Colonic mucosa (tissue), 4 donors: ENCODE data around the gene RALGAPA2. TPM values are rescaled to one million over a fixed set of nuclear protein-coding genes. Genes with fewer than 3 reads are reported as not detected.

Experiments used
- DNase-seq: peaks from one replicate; pipeline ENCODE4 v3.0.0-alpha.2; 2020
- H3K27ac ChIP-seq: fragments of 200-600 bp; one replicate; pipeline ENCODE4 v1.8.0; 2021
- H3K27me3 ChIP-seq: fragments of 200-600 bp; one replicate; pipeline ENCODE4 v1.8.0; 2021
- H3K36me3 ChIP-seq: fragments of 200-600 bp; one replicate; pipeline ENCODE4 v1.8.0; 2021
- H3K4me1 ChIP-seq: fragments of 200-600 bp; one replicate; pipeline ENCODE4 v1.8.0; 2021; ENCODE audit warnings: mild to moderate bottlenecking
- H3K4me3 ChIP-seq: fragments of 200-600 bp; one replicate; pipeline ENCODE4 v1.8.0; 2021
- H3K9ac ChIP-seq, 2 donors: one replicate each; pipeline ENCODE4 v1.7.0; 2013; ENCODE audit warnings: control low read depth in 2 of 2, low read depth in 2 of 2, low read length in 2 of 2
- H3K9me3 ChIP-seq: fragments of 200-600 bp; one replicate; pipeline ENCODE4 v1.8.0; 2021
- intact Hi-C: fragments of 100-400 bp; cut with DNase I; formaldehyde crosslinking; loops from one replicate; pipeline ENCODE4 v1.14.1; 2022
- total RNA-seq, 2 donors: library from RNA; stranded (reverse); fragmentation: NEBNext Ultra II Directional in 1 of 2; extraction: Animal tissue kit (Norgen Biotek cat#: 25700) in 1 of 2; gene quantifications; one replicate each; pipeline ENCODE4 v1.2.1, GENCODE V29; 2021
- TF ChIP-seq, protein P1 (sequence below): fragments of 200-600 bp; IDR thresholded peaks from one replicate; pipeline ENCODE4 v1.8.0; 2022; ENCODE audit warnings: antibody characterized with exemption, mild to moderate bottlenecking
- donor health status: healthy.
- donor health status: DM: no; HTN: no; CAD: no.
- donor health status: DM: no; HTN: no; CAD: no.

Gene RALGAPA2
- total RNA-seq, 2 donors from 2014 or later = 64.5 to 66.1 TPM

DNA sequence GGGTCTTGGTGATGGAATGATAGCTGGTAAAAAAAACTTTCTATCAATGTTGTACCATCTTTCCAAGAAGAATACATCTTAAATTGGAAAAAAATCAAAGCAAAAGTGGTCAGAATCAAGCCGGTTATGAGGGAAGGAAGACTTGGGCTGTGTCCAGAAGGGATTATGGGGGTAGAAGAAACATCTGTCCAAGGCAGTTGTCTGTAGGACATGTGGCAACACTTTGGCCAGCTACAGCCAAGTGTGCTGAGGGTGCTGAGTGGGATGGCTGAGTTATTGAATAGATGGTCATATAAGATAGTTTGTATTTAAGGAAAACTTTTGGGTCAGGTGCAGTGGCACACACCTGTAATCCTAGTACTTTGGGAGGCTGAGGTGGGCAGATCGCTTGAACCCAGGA, 306.1 kb downstream of the RALGAPA2 start:
- H3K4me1 ChIP-seq = no peaks in the 10 kb centered on the region
- no peaks in the 10 kb centered on the region for H3K27me3 ChIP-seq
- intact Hi-C loops = no loop called here
- no peak overlapping the region for H3K4me3 ChIP-seq
- H3K36me3 ChIP-seq = no peaks in the 10 kb centered on the region
- TF ChIP-seq, protein P1, sequence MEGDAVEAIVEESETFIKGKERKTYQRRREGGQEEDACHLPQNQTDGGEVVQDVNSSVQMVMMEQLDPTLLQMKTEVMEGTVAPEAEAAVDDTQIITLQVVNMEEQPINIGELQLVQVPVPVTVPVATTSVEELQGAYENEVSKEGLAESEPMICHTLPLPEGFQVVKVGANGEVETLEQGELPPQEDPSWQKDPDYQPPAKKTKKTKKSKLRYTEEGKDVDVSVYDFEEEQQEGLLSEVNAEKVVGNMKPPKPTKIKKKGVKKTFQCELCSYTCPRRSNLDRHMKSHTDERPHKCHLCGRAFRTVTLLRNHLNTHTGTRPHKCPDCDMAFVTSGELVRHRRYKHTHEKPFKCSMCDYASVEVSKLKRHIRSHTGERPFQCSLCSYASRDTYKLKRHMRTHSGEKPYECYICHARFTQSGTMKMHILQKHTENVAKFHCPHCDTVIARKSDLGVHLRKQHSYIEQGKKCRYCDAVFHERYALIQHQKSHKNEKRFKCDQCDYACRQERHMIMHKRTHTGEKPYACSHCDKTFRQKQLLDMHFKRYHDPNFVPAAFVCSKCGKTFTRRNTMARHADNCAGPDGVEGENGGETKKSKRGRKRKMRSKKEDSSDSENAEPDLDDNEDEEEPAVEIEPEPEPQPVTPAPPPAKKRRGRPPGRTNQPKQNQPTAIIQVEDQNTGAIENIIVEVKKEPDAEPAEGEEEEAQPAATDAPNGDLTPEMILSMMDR = no peak
- H3K27ac ChIP-seq = no peak overlapping the region
- H3K9me3 ChIP-seq = no peaks in the 10 kb centered on the region
- no peak overlapping the region for H3K9ac ChIP-seq
- DNase-seq = no peak

DNA sequence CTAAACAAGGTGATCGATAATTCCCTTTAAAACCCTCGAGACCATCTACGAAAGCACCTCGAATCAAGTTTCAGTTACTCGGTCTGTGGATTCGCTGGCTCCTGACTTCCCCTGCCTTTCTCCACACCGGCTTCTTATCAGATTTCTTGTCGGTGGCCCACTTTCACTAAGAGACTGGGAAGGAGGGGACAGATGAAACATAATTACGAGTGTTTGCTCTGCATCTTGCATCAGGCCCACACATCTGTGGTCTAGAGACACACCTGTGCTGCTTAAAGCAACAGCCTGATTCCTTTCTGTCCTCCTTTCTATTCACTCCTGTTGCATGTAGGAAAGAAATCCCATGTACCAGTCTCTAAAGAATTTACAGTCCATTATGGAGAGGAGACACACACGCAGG, 306.8 kb downstream of the RALGAPA2 start:
- no peak for DNase-seq
- H3K27me3 ChIP-seq = no peaks in the 10 kb centered on the region
- TF ChIP-seq, protein P1 = no peak

DNA sequence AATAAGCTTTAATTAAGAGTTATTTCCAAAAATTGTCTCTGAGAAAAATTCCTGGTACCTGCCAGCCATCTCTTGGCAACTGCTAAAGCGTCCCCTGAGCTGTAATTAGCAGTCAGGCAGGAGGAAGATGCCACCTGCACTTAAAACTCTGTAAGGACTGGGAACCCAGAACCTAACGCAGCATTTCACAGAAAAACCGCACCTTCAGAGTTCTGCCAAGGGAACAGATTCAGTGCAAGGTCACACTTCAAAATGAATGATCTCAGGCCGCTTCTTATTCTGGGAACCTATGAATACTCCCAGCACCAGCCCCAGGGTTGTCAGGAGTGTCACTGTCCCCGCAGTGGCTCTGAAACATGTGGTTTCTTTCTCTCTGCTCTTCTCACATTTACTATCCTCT, 307.8 kb downstream of the RALGAPA2 start:
- no peak overlapping the region for H3K27ac ChIP-seq
- H3K4me3 ChIP-seq = no peak overlapping the region
- H3K9me3 ChIP-seq = no peaks in the 10 kb centered on the region
- intact Hi-C loops = no loop called here
- H3K9ac ChIP-seq = no peak overlapping the region
- TF ChIP-seq, protein P1 = no peak
- no peaks in the 10 kb centered on the region for H3K27me3 ChIP-seq
- H3K4me1 ChIP-seq = no peaks in the 10 kb centered on the region
- DNase-seq = no peak
- no peaks in the 10 kb centered on the region for H3K36me3 ChIP-seq

More for the DNA sequence above, 306.8 kb downstream of the RALGAPA2 start:
- Histone ChIP-seq H3K9me3 (no peaks in the 10 kb centered on the region), H3K4me3 (no peak overlapping the region), H3K27ac (no peak overlapping the region), H3K9ac (no peak overlapping the region), H3K36me3 (no peaks in the 10 kb centered on the region), H3K4me1 (no peaks in the 10 kb centered on the region)
- intact Hi-C loops = no loop called here

DNA sequence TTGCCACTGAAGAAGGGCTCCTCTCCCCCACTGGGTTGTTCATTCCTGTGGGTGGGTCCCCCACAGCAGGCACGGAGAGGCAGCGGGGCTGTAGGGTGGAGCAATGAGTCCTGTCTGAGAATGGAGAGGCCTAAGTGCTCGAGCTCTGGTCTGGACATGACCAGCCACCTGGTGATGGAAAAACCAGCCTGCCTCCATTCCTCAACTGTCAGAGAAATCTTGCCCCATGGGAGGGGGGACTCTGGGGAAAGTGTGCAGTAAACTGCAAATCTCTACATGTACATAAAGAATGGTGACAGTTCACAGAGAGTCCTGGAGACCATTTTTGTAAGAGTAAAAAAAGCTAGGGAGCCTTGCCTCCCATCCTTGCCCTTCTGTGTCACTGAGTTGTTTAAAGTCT, 310.5 kb downstream of the RALGAPA2 start:
- Histone ChIP-seq H3K4me1 (no peaks in the 10 kb centered on the region), H3K4me3 (no peak overlapping the region), H3K9ac (no peak overlapping the region), H3K36me3 (no peaks in the 10 kb centered on the region), H3K9me3 (no peaks in the 10 kb centered on the region), H3K27ac (no peak overlapping the region), H3K27me3 (no peaks in the 10 kb centered on the region)
- no peak for DNase-seq
- intact Hi-C loops = no loop called here
- TF ChIP-seq, protein P1 = no peak

DNA sequence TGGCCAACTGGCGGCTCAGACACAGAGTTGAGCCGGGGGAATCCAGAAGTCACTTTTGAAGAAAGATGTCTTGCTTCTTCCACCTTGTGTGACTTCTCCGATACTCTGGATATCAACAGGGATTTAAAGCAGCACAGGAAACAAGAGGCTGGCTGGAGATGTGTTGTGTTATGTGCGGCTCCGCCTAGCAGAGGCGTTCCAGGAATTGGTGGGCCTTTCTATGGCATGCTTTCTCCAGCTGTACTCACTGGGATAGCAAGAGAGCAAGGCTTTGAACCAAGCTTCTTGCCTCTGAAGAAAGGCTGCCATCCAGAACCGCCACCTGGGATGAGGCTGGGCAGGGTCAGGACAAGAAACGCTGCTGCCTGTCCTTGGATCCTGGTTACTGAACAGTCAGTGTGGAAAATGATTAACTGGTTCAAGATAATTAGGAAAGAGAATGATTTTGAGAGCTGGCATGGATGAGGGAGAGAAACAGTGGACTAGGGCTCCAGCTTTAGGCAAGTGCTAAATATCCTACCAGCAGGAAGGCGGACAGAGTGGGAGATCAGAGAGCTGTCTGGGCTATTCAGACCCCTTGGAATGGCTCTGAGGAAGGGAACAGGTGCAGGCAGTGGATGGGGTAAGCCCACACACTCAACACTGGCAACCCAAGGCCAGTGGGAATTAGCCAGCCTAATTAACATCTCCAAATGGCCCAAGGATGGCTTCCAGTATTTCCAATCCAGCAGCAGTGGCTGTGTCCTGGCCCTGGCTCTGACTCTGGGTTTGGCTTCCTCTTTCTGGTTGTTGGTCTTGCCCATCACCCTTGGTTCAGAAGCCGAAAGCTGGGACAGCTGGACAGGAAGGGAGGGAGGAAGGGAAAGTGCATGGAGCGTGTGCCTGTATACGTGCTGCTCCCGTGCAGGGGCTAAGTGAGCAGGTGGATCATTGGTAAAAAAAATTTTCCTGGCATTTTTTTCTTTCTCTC, 312.6 kb downstream of the RALGAPA2 start:
- Histone ChIP-seq H3K4me3 (no peak overlapping the region), H3K36me3 (no peaks in the 10 kb centered on the region), H3K27me3 (no peaks in the 10 kb centered on the region), H3K4me1 (no peaks in the 10 kb centered on the region), H3K27ac (no peak overlapping the region), H3K9ac (no peak overlapping the region), H3K9me3 (no peaks in the 10 kb centered on the region)
- TF ChIP-seq, protein P1 = no peak
- intact Hi-C loops = no loop called here
- DNase-seq = no peak
